Measurements from ENCODE around the gene RAB5IF.

RAB5IF gene

GRCh38 chr20:36578356-36579041, 27.1 kb upstream of the RAB5IF start:
- TF ChIP-seq ZFX (IDR thresholded peaks at IDR 0.05): no peak
- TF ChIP-seq, protein P1, sequence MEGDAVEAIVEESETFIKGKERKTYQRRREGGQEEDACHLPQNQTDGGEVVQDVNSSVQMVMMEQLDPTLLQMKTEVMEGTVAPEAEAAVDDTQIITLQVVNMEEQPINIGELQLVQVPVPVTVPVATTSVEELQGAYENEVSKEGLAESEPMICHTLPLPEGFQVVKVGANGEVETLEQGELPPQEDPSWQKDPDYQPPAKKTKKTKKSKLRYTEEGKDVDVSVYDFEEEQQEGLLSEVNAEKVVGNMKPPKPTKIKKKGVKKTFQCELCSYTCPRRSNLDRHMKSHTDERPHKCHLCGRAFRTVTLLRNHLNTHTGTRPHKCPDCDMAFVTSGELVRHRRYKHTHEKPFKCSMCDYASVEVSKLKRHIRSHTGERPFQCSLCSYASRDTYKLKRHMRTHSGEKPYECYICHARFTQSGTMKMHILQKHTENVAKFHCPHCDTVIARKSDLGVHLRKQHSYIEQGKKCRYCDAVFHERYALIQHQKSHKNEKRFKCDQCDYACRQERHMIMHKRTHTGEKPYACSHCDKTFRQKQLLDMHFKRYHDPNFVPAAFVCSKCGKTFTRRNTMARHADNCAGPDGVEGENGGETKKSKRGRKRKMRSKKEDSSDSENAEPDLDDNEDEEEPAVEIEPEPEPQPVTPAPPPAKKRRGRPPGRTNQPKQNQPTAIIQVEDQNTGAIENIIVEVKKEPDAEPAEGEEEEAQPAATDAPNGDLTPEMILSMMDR (conservative IDR thresholded peaks at IDR 0.05): no peak
- no peak overlapping the region for H3K27ac ChIP-seq

- no peak overlapping the region for H3K27ac ChIP-seq
- no peak for TF ChIP-seq ZFX (IDR thresholded peaks at IDR 0.05)
- TF ChIP-seq, protein P1 (conservative IDR thresholded peaks at IDR 0.05): no peak
Observed at GRCh38 chr20:36579996-36580545, 25.5 kb upstream of the RAB5IF start.

DNA sequence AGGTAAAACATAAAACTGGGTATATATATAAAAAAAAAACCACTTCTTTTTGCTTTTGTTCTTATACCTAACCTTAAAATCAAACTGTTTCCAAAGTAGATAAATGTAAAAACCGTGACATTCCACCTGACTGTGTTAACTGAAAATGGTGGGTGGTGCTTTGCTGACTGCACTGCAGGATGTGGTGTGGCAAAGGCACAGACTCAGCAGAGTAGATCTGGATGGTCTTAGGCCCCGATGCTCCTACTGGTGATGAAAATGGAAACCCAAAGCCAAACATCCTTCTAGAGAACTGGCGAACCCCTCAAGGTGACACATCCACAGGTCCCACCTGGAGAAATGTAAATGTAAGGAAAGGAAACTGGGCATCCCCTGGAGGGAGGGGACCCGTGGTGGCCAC, 23.3 kb upstream of the RAB5IF start:
- TF ChIP-seq ZFX (IDR thresholded peaks at IDR 0.05): no peak
- TF ChIP-seq, protein P1 (conservative IDR thresholded peaks at IDR 0.05): no peak
- no peak overlapping the region for H3K27ac ChIP-seq

- no peak overlapping the region for H3K27ac ChIP-seq
- no peak for TF ChIP-seq ZFX (IDR thresholded peaks at IDR 0.05)
- TF ChIP-seq, protein P1 (conservative IDR thresholded peaks at IDR 0.05): no peak
Observed at GRCh38 chr20:36582821-36583220, 22.8 kb upstream of the RAB5IF start.

- H3K27ac ChIP-seq: no peak overlapping the region
- TF ChIP-seq, protein P1 (conservative IDR thresholded peaks at IDR 0.05): no peak
- no peak for TF ChIP-seq ZFX (IDR thresholded peaks at IDR 0.05)
Observed at GRCh38 chr20:36584018-36584481, 21.5 kb upstream of the RAB5IF start.

DNA sequence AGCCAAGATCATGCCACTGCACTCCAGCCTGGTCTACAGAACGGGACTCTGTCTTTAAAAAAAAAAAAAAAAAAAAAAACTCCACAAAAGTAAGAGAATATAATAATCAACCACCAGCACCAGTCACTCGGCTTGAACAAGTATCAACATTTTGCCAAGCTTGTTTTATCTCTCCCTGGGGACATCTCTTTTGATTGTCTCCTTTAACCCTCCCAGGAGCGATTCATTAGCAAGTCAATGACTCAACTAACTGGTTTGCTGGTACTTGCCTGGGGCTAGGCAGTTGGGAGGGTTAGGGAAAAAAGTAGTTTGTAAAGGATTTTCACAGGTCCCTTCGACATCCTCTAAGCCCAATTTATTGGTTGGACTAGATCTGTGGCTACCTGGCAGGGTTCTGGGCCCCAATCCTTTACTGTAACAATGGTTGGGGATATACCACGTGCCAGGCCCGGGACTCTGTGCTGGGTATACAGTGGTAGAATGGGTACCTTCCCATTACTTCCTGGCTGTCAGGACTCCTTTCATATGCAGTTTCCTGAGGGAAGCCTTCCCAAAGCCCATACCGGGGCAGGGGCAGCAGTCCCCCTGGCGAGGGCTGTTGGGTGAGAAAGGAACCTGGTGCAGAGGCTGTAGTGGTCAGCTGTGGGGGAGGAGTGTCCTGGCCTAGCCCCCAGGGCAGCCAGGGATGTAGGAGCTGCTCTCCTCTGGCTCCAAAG, 20.0 kb upstream of the RAB5IF start:
- peak overlapping the region; percentile 15; the same call in 1 of the 2 replicates for H3K27ac ChIP-seq

More for the DNA sequence above, 20.0 kb upstream of the RAB5IF start:
- no peak for TF ChIP-seq ZFX (IDR thresholded peaks at IDR 0.05)
- TF ChIP-seq, protein P1 (conservative IDR thresholded peaks at IDR 0.05): no peak
